Astrocyte (in vitro differentiated cells and primary cell): ENCODE measurements around the gene RCL1.

Source experiments
- EZH2 ChIP-seq: IDR thresholded peaks from 2 replicates; pipeline ENCODE4 v1.6.1; 2012; ENCODE audit warnings: mild to moderate bottlenecking, low read length, inconsistent platforms; ENCODE audit not compliant: insufficient read depth
- TF ChIP-seq, protein P1 (sequence below): IDR thresholded peaks from 2 replicates; pipeline ENCODE4 v1.5.1; 2011; ENCODE audit warnings: low read depth, mild to moderate bottlenecking, inconsistent platforms, low read length, moderate library complexity; ENCODE audit not compliant: insufficient read depth

DNA sequence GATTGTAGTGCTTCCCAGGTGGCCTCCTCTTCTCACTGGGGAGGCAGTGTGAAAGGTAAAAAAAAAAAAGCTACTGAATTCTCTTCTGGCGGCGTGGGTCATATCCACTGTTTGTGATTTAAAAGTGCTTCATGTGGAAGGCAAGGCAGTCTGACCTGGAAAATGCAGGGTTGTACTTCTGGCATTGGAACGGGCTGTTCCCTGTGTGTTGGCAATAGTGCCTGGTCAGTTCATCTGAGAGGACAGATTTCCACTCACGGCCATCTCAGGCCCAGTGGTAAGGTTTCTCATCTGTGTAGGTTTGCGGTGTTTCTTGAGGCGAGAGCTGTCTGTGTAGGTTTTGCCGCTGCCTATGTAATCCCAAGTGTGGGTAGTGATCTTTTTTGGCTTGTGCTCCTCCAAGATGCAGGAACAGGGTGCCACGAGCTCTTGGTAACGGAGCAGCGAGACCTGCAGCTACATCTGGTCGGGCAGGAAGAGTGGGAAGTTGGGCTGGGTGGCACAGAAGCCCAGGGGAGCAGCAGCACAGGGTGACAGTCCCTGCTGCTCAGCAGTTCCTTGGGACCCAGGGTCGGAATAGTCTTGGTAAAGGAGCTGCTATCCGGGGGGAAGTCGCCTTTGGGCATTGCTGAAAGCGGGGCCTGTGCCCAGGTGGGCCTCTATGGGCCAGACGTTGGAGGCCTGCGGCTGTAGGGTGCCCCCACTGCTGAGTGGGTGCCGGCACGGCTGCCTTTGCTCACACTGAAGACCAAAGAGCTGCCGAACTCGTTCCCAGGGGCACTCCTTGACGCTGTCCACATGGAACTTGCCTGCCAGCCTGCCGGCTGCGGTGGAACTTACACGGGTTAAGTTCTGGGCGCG lies 11.2 kb downstream of the RCL1 start:
- TF ChIP-seq, protein P1, sequence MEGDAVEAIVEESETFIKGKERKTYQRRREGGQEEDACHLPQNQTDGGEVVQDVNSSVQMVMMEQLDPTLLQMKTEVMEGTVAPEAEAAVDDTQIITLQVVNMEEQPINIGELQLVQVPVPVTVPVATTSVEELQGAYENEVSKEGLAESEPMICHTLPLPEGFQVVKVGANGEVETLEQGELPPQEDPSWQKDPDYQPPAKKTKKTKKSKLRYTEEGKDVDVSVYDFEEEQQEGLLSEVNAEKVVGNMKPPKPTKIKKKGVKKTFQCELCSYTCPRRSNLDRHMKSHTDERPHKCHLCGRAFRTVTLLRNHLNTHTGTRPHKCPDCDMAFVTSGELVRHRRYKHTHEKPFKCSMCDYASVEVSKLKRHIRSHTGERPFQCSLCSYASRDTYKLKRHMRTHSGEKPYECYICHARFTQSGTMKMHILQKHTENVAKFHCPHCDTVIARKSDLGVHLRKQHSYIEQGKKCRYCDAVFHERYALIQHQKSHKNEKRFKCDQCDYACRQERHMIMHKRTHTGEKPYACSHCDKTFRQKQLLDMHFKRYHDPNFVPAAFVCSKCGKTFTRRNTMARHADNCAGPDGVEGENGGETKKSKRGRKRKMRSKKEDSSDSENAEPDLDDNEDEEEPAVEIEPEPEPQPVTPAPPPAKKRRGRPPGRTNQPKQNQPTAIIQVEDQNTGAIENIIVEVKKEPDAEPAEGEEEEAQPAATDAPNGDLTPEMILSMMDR: no peak
- no peak for TF ChIP-seq EZH2
